Lung (tissue), 12 donors: Measurements from ENCODE around the gene MOB3C. TPM values are rescaled to one million over a fixed set of nuclear protein-coding genes. Genes with fewer than 3 reads are reported as not detected.

Source experiments
- ATAC-seq: fragments of 200-7000 bp; cut with Tn5 transposase; one replicate; pipeline ENCODE4 v1.9.1; 2020; ENCODE audit warnings: moderate number of reproducible peaks; ENCODE audit not compliant: insufficient read depth, low FRiP score
- DNase-seq, 3 donors: peaks; one replicate each; pipeline ENCODE4 v3.0.0-alpha.2; 2013 to 2017
- H3K27ac ChIP-seq, 2 donors: one replicate each; pipeline ENCODE4 v1.5.1; 2013; ENCODE audit warnings: mild to moderate bottlenecking in 2 of 2, moderate library complexity in 2 of 2, control low read depth in 1 of 2, inconsistent platforms in 1 of 2, low read depth in 1 of 2, low read length in 1 of 2
- H3K27me3 ChIP-seq, 3 donors: one replicate each; pipeline ENCODE4 v1.5.1; 2013; ENCODE audit warnings: low read length in 2 of 3; ENCODE audit not compliant: control insufficient read depth in 3 of 3, insufficient read depth in 3 of 3
- H3K36me3 ChIP-seq, 4 donors: one replicate each; pipeline ENCODE4 v1.5.1; 2013; ENCODE audit warnings: low read length in 4 of 4, mild to moderate bottlenecking in 1 of 4, moderate library complexity in 1 of 4; ENCODE audit not compliant: control insufficient read depth in 4 of 4, insufficient read depth in 4 of 4
- H3K4me1 ChIP-seq, 5 donors: one replicate each; pipeline ENCODE4 v1.5.1; 2013; ENCODE audit warnings: low read length in 5 of 5, mild to moderate bottlenecking in 2 of 5, moderate library complexity in 1 of 5; ENCODE audit not compliant: control insufficient read depth in 5 of 5, insufficient read depth in 5 of 5
- H3K4me3 ChIP-seq: one replicate; pipeline ENCODE4 v1.5.1; 2013; ENCODE audit warnings: mild to moderate bottlenecking, control low read depth, moderate library complexity
- H3K9ac ChIP-seq, 2 donors: one replicate each; pipeline ENCODE4 v1.5.1; 2013; ENCODE audit warnings: low read length in 2 of 2, control low read depth in 1 of 2; ENCODE audit not compliant: insufficient read depth in 1 of 2
- H3K9me3 ChIP-seq, 4 donors: one replicate each; pipeline ENCODE4 v1.5.1; 2013; ENCODE audit warnings: low read length in 3 of 4, mild to moderate bottlenecking in 1 of 4, moderate library complexity in 1 of 4; ENCODE audit not compliant: control insufficient read depth in 4 of 4, insufficient read depth in 3 of 4
- WGBS, 2 donors: extraction: QIAGEN DNeasy Blood & Tissue Kit; methylation state at CpG; one replicate each; pipeline ENCODE4 v1.1.7; 2013; 5-methylcytosine and 5-hydroxymethylcytosine counted together
- polyA plus RNA-seq, 2 donors: library from polyadenylated mRNA; stranded (reverse); fragments of 200-250 nt; gene quantifications; one replicate each; pipeline ENCODE4 v1.2.1, GENCODE V29; 2013
- total RNA-seq, 2 donors: library from RNA; depleted of rRNA in 1 of 2; stranded (reverse); fragments of >200 nt in 1 of 2; gene quantifications; one replicate each; pipeline ENCODE4 v1.2.1, GENCODE V29; 2014 to 2021
- TF ChIP-seq, protein P1 (sequence below): IDR thresholded peaks from 2 replicates; pipeline ENCODE4 v1.5.1; 2012; ENCODE audit warnings: mild to moderate bottlenecking; ENCODE audit errors: control extremely low read depth, extremely low read depth
- donor health status: control.
- donor health status: control.
- donor health status: Bipolar disorder and iron deficiency.
- donor health status: healthy.
- donor health status: DM: yes; HTN: yes; CAD: no.

Gene MOB3C
- total and polyA plus RNA-seq, 4 donors = 10.6 to 28.7 (median 16.5) TPM

DNA sequence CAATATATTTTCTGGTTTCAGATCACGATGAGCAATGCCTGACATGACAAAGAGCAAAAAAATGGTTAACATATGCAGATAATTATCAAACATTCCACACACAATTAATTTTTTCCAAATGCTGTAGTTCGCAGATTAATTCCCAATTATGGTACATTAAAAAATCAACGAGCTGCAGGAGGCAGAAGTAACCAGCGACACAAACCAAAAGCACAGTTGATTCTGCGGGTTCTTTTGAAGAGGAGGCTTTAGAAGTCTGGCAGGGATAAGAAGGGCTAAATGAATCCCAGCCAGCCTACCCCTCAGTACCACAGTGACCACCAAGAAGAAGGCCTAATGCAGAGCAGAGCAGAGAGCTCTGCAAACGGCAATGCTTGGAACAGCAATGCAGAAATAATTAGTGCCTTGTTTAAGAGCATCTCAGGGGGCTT, 48.1 kb downstream of the MOB3C start:
- no peaks in the 10 kb centered on the region for H3K9me3 ChIP-seq
- TF ChIP-seq, protein P1, sequence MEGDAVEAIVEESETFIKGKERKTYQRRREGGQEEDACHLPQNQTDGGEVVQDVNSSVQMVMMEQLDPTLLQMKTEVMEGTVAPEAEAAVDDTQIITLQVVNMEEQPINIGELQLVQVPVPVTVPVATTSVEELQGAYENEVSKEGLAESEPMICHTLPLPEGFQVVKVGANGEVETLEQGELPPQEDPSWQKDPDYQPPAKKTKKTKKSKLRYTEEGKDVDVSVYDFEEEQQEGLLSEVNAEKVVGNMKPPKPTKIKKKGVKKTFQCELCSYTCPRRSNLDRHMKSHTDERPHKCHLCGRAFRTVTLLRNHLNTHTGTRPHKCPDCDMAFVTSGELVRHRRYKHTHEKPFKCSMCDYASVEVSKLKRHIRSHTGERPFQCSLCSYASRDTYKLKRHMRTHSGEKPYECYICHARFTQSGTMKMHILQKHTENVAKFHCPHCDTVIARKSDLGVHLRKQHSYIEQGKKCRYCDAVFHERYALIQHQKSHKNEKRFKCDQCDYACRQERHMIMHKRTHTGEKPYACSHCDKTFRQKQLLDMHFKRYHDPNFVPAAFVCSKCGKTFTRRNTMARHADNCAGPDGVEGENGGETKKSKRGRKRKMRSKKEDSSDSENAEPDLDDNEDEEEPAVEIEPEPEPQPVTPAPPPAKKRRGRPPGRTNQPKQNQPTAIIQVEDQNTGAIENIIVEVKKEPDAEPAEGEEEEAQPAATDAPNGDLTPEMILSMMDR = no peak
- DNase-seq (no peak), ATAC-seq (no peak)
- H3K27me3 ChIP-seq = no peaks in the 10 kb centered on the region
- no peak overlapping the region for H3K9ac ChIP-seq
- H3K36me3 ChIP-seq = peaks cover 5 to 27% (median 13%) of the 10 kb centered on the region in 4 donors
- WGBS, 2 donors = 95 to 96% methylated on average over 6 of the region's 6 CpGs
- no peak overlapping the region for H3K4me3 ChIP-seq
- no peak overlapping the region for H3K27ac ChIP-seq
- H3K4me1 ChIP-seq = peaks cover 0 to 12% (median 0%) of the 10 kb centered on the region in 5 donors

DNA sequence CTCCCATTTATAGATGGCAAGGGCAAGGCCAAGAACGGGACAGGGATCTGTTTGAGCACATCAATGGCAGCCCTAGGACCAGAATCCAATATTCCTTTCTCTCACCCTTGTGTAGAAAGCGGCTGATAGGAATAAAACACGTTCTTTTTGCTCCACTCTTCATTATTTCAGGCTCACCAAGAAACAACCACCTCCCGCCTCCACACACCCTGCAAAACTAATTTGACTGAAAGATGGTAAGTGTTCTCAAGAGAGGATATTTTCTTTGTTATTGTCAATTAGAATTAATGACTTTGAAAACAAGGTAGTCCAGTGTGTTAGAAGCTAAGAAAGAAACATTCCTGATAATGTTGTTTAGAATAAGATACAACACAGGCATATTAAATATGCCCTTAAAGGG, 53.3 kb downstream of the MOB3C start:
- no peak overlapping the region for H3K27ac ChIP-seq
- peaks cover 17 to 52% (median 20%) of the 10 kb centered on the region in 4 donors for H3K36me3 ChIP-seq
- TF ChIP-seq, protein P1 = no peak
- DNase-seq (no peak), ATAC-seq (no peak)
- 92 to 95% methylated on average over 4 of the region's 4 CpGs for WGBS, 2 donors
- no peak overlapping the region for H3K9ac ChIP-seq
- no peaks in the 10 kb centered on the region for H3K4me1 ChIP-seq
- H3K9me3 ChIP-seq = no peaks in the 10 kb centered on the region
- no peak overlapping the region for H3K4me3 ChIP-seq
- H3K27me3 ChIP-seq = no peaks in the 10 kb centered on the region

DNA sequence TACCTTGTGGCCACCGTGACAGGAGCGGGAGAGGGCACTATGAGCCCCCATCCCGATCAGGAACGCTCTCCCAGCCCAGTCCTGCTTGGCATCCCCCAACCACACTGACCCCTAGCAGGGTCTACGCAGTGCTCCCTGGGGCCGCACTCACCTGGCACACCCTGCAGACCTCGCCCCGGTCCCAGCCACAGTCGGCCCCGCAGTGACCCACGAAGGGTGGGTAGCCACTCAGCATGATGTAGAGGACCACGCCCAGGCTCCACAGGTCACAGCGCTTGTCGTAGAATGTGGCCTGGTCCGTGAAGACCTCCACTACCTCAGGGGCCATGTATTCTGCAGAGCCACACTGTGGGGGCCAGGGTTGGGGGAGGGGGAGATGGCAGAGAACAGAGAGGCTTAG, 54.1 kb downstream of the MOB3C start:
- DNase-seq (no peak), ATAC-seq (no peak)
- WGBS, 2 donors = 95 to 98% methylated on average over 15 of the region's 15 CpGs
- Histone ChIP-seq H3K9me3 (no peaks in the 10 kb centered on the region), H3K9ac (no peak overlapping the region), H3K4me1 (peaks cover 0 to 2% (median 0%) of the 10 kb centered on the region in 5 donors), H3K27ac (no peak overlapping the region), H3K4me3 (no peak overlapping the region), H3K27me3 (no peaks in the 10 kb centered on the region), H3K36me3 (peaks cover 14 to 54% (median 19%) of the 10 kb centered on the region in 4 donors)
- TF ChIP-seq, protein P1 = no peak

GRCh38 chr1:46558966-46559365, 57.6 kb downstream of the MOB3C start:
- H3K36me3 ChIP-seq = peaks cover 7 to 38% (median 11%) of the 10 kb centered on the region in 4 donors
- WGBS, 2 donors = 93 to 96% methylated on average over 8 of the region's 8 CpGs

More at GRCh38 chr1:46558966-46559365, 57.6 kb downstream of the MOB3C start:
- no peaks in the 10 kb centered on the region for H3K27me3 ChIP-seq
- H3K4me3 ChIP-seq = no peak overlapping the region
- no peak for DNase-seq
- H3K27ac ChIP-seq = no peak overlapping the region
- H3K9ac ChIP-seq = no peak overlapping the region
- H3K4me1 ChIP-seq = peaks cover 0 to 2% (median 0%) of the 10 kb centered on the region in 5 donors
- TF ChIP-seq, protein P1 = no peak
- no peak for ATAC-seq
- no peaks in the 10 kb centered on the region for H3K9me3 ChIP-seq
